ENCODE data around the gene SLC29A4. TPM values are rescaled to one million over a fixed set of nuclear protein-coding genes. Genes with fewer than 3 reads are reported as not detected.
A peak's percentile ranks its signal among the peaks of the same experiment; 100 is the strongest.

SLC29A4 gene
- polyA plus RNA-seq, 6 donors from 2014 or later, result 0.12 to 0.19 (median 0.16) TPM; not detected in 3

- DNase-seq (no peak), ATAC-seq (ENCODE audit: low read depth in 2 of 2) (no peak)
- Mint-ChIP-seq H3K4me1 (peaks cover 15 to 22% (median 17%) of the 10 kb centered on the region in 3 donors), H3K36me3 (peaks cover 4 to 23% of the 10 kb centered on the region in 2 donors), H3K27me3 (no peaks in the 10 kb centered on the region), H3K9me3 (peaks cover 0 to 6% (median 0%) of the 10 kb centered on the region in 7 donors), H3K27ac (no peak overlapping the region), H3K4me3 (no peak overlapping the region)
Observed at GRCh38 chr7:5330288-5330687, 47.5 kb downstream of the SLC29A4 start.

- no peak overlapping the region for H3K27ac Mint-ChIP-seq
- DNase-seq (no peak), ATAC-seq (ENCODE audit: low read depth in 2 of 2) (no peak)
- H3K36me3 Mint-ChIP-seq, result peaks cover 18 to 32% of the 10 kb centered on the region in 2 donors
- H3K4me1 Mint-ChIP-seq, result peaks cover 15 to 22% (median 17%) of the 10 kb centered on the region in 3 donors
- H3K9me3 Mint-ChIP-seq, result peaks cover 0 to 25% (median 18%) of the 10 kb centered on the region in 7 donors
- no peaks in the 10 kb centered on the region for H3K27me3 Mint-ChIP-seq
- no peak overlapping the region for H3K4me3 Mint-ChIP-seq
Observed at GRCh38 chr7:5332579-5332978, 49.8 kb downstream of the SLC29A4 start.

GRCh38 chr7:5333121-5334045 is 50.6 kb downstream of the SLC29A4 start:
- no peak for DNase-seq
- H3K27ac Mint-ChIP-seq, result peak overlapping the region in 1 of 6 donors; percentile 93
- peaks cover 15 to 22% (median 17%) of the 10 kb centered on the region in 3 donors for H3K4me1 Mint-ChIP-seq
- H3K9me3 Mint-ChIP-seq, result peaks cover 0 to 26% (median 20%) of the 10 kb centered on the region in 7 donors
- no peak for ATAC-seq (ENCODE audit: low read depth in 2 of 2)
- peaks cover 18 to 32% of the 10 kb centered on the region in 2 donors for H3K36me3 Mint-ChIP-seq
- no peaks in the 10 kb centered on the region for H3K27me3 Mint-ChIP-seq
- peak overlapping the region in 1 of 8 donors; percentile 42 for H3K4me3 Mint-ChIP-seq

GRCh38 chr7:5334671-5335070 is 51.9 kb downstream of the SLC29A4 start:
- Mint-ChIP-seq H3K27ac (peak overlapping the region in 1 of 6 donors; percentile 57), H3K36me3 (peaks cover 19 to 34% of the 10 kb centered on the region in 2 donors), H3K4me3 (peak overlapping the region in 1 of 8 donors; percentile 37), H3K4me1 (peaks cover 15 to 22% (median 17%) of the 10 kb centered on the region in 3 donors), H3K9me3 (peaks cover 0 to 27% (median 20%) of the 10 kb centered on the region in 7 donors), H3K27me3 (no peaks in the 10 kb centered on the region)
- DNase-seq (no peak), ATAC-seq (ENCODE audit: low read depth in 2 of 2) (no peak)

GRCh38 chr7:5337047-5337446 is 54.3 kb downstream of the SLC29A4 start:
- Mint-ChIP-seq H3K4me3 (peak overlapping the region in 1 of 8 donors; percentile 20), H3K27me3 (no peaks in the 10 kb centered on the region), H3K36me3 (peaks cover 26 to 45% of the 10 kb centered on the region in 2 donors), H3K27ac (no peak overlapping the region), H3K9me3 (peaks cover 0 to 34% (median 23%) of the 10 kb centered on the region in 7 donors), H3K4me1 (peaks cover 6 to 9% (median 8%) of the 10 kb centered on the region in 3 donors)
- ATAC-seq (ENCODE audit: low read depth in 2 of 2) (no peak), DNase-seq (no peak)

- DNase-seq, result no peak
- H3K27ac Mint-ChIP-seq, result no peak overlapping the region
- H3K27me3 Mint-ChIP-seq, result no peaks in the 10 kb centered on the region
- H3K4me1 Mint-ChIP-seq, result peaks cover 0 to 4% (median 0%) of the 10 kb centered on the region in 3 donors
- peaks cover 43 to 57% of the 10 kb centered on the region in 2 donors for H3K36me3 Mint-ChIP-seq
- no peak for ATAC-seq (ENCODE audit: low read depth in 2 of 2)
- H3K9me3 Mint-ChIP-seq, result peaks cover 10 to 51% (median 42%) of the 10 kb centered on the region in 7 donors
- H3K4me3 Mint-ChIP-seq, result no peak overlapping the region
Observed at GRCh38 chr7:5339955-5340354, 57.2 kb downstream of the SLC29A4 start.

- H3K27me3 Mint-ChIP-seq, result no peaks in the 10 kb centered on the region
- peaks cover 8 to 33% (median 25%) of the 10 kb centered on the region in 7 donors for H3K9me3 Mint-ChIP-seq
- ATAC-seq (ENCODE audit: low read depth in 2 of 2), result no peak
- H3K4me1 Mint-ChIP-seq, result peaks cover 0 to 4% (median 0%) of the 10 kb centered on the region in 3 donors
- peaks cover 29 to 51% of the 10 kb centered on the region in 2 donors for H3K36me3 Mint-ChIP-seq
- H3K27ac Mint-ChIP-seq, result peak overlapping the region in 2 of 6 donors; percentile 12 to 86
- DNase-seq, result no peak
- H3K4me3 Mint-ChIP-seq, result peak overlapping the region in 1 of 8 donors; percentile 65
Observed at GRCh38 chr7:5342631-5343030, 59.9 kb downstream of the SLC29A4 start.

- H3K27me3 Mint-ChIP-seq, result no peaks in the 10 kb centered on the region
Observed at GRCh38 chr7:5343884-5344283, 61.1 kb downstream of the SLC29A4 start.

GRCh38 chr7:5344342-5344741 is 61.6 kb downstream of the SLC29A4 start:
- Mint-ChIP-seq H3K4me1 (peaks cover 2 to 7% (median 6%) of the 10 kb centered on the region in 3 donors), H3K27ac (no peak overlapping the region), H3K27me3 (no peaks in the 10 kb centered on the region), H3K36me3 (peaks cover 29 to 51% of the 10 kb centered on the region in 2 donors), H3K4me3 (peak overlapping the region in 1 of 8 donors; percentile 9), H3K9me3 (peaks cover 8 to 30% (median 23%) of the 10 kb centered on the region in 7 donors)
- ATAC-seq (ENCODE audit: low read depth in 2 of 2) (no peak), DNase-seq (no peak)

More at GRCh38 chr7:5343884-5344283, 61.1 kb downstream of the SLC29A4 start:
- ATAC-seq (ENCODE audit: low read depth in 2 of 2) (no peak), DNase-seq (no peak)
- Mint-ChIP-seq H3K4me3 (peak overlapping the region in 1 of 8 donors; percentile 9), H3K27ac (peak overlapping the region in 1 of 6 donors; percentile 27), H3K36me3 (peaks cover 29 to 51% of the 10 kb centered on the region in 2 donors), H3K4me1 (peaks cover 2 to 7% (median 6%) of the 10 kb centered on the region in 3 donors), H3K9me3 (peaks cover 8 to 30% (median 23%) of the 10 kb centered on the region in 7 donors)

- H3K27ac Mint-ChIP-seq, result no peak overlapping the region
- no peaks in the 10 kb centered on the region for H3K27me3 Mint-ChIP-seq
- H3K4me3 Mint-ChIP-seq, result no peak overlapping the region
- no peak for ATAC-seq (ENCODE audit: low read depth in 2 of 2)
- peaks cover 8 to 28% (median 23%) of the 10 kb centered on the region in 7 donors for H3K9me3 Mint-ChIP-seq
- DNase-seq, result no peak
- peaks cover 2 to 7% (median 6%) of the 10 kb centered on the region in 3 donors for H3K4me1 Mint-ChIP-seq
- peaks cover 23 to 44% of the 10 kb centered on the region in 2 donors for H3K36me3 Mint-ChIP-seq
Observed at GRCh38 chr7:5345171-5345570, 62.4 kb downstream of the SLC29A4 start.

GRCh38 chr7:5345671-5346070 is 62.9 kb downstream of the SLC29A4 start:
- Mint-ChIP-seq H3K9me3 (peaks cover 8 to 28% (median 23%) of the 10 kb centered on the region in 7 donors), H3K27me3 (no peaks in the 10 kb centered on the region), H3K4me1 (peaks cover 2 to 7% (median 6%) of the 10 kb centered on the region in 3 donors), H3K4me3 (no peak overlapping the region), H3K36me3 (peaks cover 22 to 42% of the 10 kb centered on the region in 2 donors), H3K27ac (no peak overlapping the region)
- ATAC-seq (ENCODE audit: low read depth in 2 of 2) (no peak), DNase-seq (no peak)

GRCh38 chr7:5348134-5349004 is 65.6 kb downstream of the SLC29A4 start:
- peaks cover 14 to 34% of the 10 kb centered on the region in 2 donors for H3K36me3 Mint-ChIP-seq
- no peak overlapping the region for H3K4me3 Mint-ChIP-seq
- peaks cover 2 to 15% (median 7%) of the 10 kb centered on the region in 3 donors for H3K4me1 Mint-ChIP-seq
- H3K27me3 Mint-ChIP-seq, result no peaks in the 10 kb centered on the region
- no peak for ATAC-seq (ENCODE audit: low read depth in 2 of 2)
- H3K9me3 Mint-ChIP-seq, result peaks cover 8 to 14% (median 11%) of the 10 kb centered on the region in 7 donors
- no peak for DNase-seq
- H3K27ac Mint-ChIP-seq, result no peak overlapping the region

GRCh38 chr7:5349005-5349380 is 66.2 kb downstream of the SLC29A4 start:
- peaks cover 3 to 7% (median 5%) of the 10 kb centered on the region in 7 donors for H3K9me3 Mint-ChIP-seq
- H3K4me3 Mint-ChIP-seq, result no peak overlapping the region
- no peak overlapping the region for H3K27ac Mint-ChIP-seq
- peaks cover 8 to 27% of the 10 kb centered on the region in 2 donors for H3K36me3 Mint-ChIP-seq
- H3K27me3 Mint-ChIP-seq, result no peaks in the 10 kb centered on the region
- H3K4me1 Mint-ChIP-seq, result peaks cover 2 to 19% (median 4%) of the 10 kb centered on the region in 3 donors
- DNase-seq, result no peak
- ATAC-seq (ENCODE audit: low read depth in 2 of 2), result no peak
